NT2/D1 (cell line): ENCODE measurements around the gene ARMC9.

Experiments
- DNase-seq: peaks from one replicate; pipeline ENCODE4 v3.0.0-alpha.2; 2011; ENCODE audit warnings: low read depth, low spot score
- H3K27me3 ChIP-seq: 2 replicates; pipeline ENCODE4 v1.6.0; 2011; ENCODE audit warnings: mild to moderate bottlenecking; ENCODE audit not compliant: insufficient read length, insufficient read depth
- H3K36me3 ChIP-seq: 2 replicates; pipeline ENCODE4 v1.6.1; 2011; ENCODE audit warnings: mild to moderate bottlenecking, low read length, mixed read lengths; ENCODE audit not compliant: insufficient read depth, insufficient read length
- H3K4me1 ChIP-seq: 2 replicates; pipeline ENCODE4 v1.5.1; 2011; ENCODE audit not compliant: insufficient read depth, insufficient read length
- H3K4me3 ChIP-seq: 2 replicates; pipeline ENCODE4 v1.5.1; 2011; ENCODE audit warnings: low read depth; ENCODE audit not compliant: insufficient read length
- H3K9ac ChIP-seq: 2 replicates; pipeline ENCODE4 v1.6.0; 2011; ENCODE audit warnings: low read depth; ENCODE audit not compliant: insufficient read length
- H3K9me3 ChIP-seq: 2 replicates; pipeline ENCODE4 v1.5.1; 2011; ENCODE audit warnings: mild to moderate bottlenecking, low read length; ENCODE audit not compliant: insufficient read depth
- SUZ12 ChIP-seq: IDR thresholded peaks from 2 replicates; pipeline ENCODE4 v1.6.1; 2011; ENCODE audit not compliant: insufficient read length, insufficient read depth; ENCODE audit errors: extremely low read depth
- YY1 ChIP-seq: IDR thresholded peaks from 2 replicates; pipeline ENCODE4 v1.6.1; 2011; ENCODE audit not compliant: insufficient read length, insufficient read depth
- ZNF274 ChIP-seq: IDR thresholded peaks from 2 replicates; pipeline ENCODE4 v1.6.1; 2011; ENCODE audit warnings: mild to moderate bottlenecking, low read depth, low read length

Gene ARMC9

GRCh38 chr2:231336236-231336635 is 137.8 kb downstream of the ARMC9 start:
- Histone ChIP-seq H3K9me3 (no peaks in the 10 kb centered on the region), H3K27me3 (no peaks in the 10 kb centered on the region), H3K9ac (no peak overlapping the region), H3K4me1 (no peaks in the 10 kb centered on the region), H3K36me3 (peaks cover 28% of the 10 kb centered on the region), H3K4me3 (no peak overlapping the region)
- DNase-seq = no peak
- TF ChIP-seq YY1 (no peak), ZNF274 (no peak)

GRCh38 chr2:231336700-231337099 is 138.3 kb downstream of the ARMC9 start:
- H3K9me3 ChIP-seq = no peaks in the 10 kb centered on the region
- no peak overlapping the region for H3K4me3 ChIP-seq
- DNase-seq = no peak
- no peak overlapping the region for H3K9ac ChIP-seq
- peaks cover 24% of the 10 kb centered on the region for H3K36me3 ChIP-seq
- TF ChIP-seq YY1 = no peak
- no peak for TF ChIP-seq ZNF274
- TF ChIP-seq SUZ12 = no peak
- H3K4me1 ChIP-seq = no peaks in the 10 kb centered on the region
- no peaks in the 10 kb centered on the region for H3K27me3 ChIP-seq

- Histone ChIP-seq H3K9ac (no peak overlapping the region), H3K27me3 (no peaks in the 10 kb centered on the region), H3K36me3 (peaks cover 10% of the 10 kb centered on the region), H3K4me1 (peaks cover 5% of the 10 kb centered on the region), H3K9me3 (no peaks in the 10 kb centered on the region), H3K4me3 (no peak overlapping the region)
- TF ChIP-seq ZNF274 = no peak
- no peak for TF ChIP-seq YY1
- TF ChIP-seq SUZ12 = no peak
- no peak for DNase-seq
Observed at GRCh38 chr2:231337807-231338759, 139.7 kb downstream of the ARMC9 start.

GRCh38 chr2:231339316-231339715 is 140.9 kb downstream of the ARMC9 start:
- no peaks in the 10 kb centered on the region for H3K27me3 ChIP-seq
- H3K4me1 ChIP-seq = peaks cover 5% of the 10 kb centered on the region
- H3K4me3 ChIP-seq = no peak overlapping the region
- H3K9me3 ChIP-seq = no peaks in the 10 kb centered on the region
- no peak overlapping the region for H3K9ac ChIP-seq
- DNase-seq = no peak
- peaks cover 4% of the 10 kb centered on the region for H3K36me3 ChIP-seq
- no peak for TF ChIP-seq SUZ12
- TF ChIP-seq ZNF274 = no peak
- TF ChIP-seq YY1 = no peak

GRCh38 chr2:231341100-231341499 is 142.7 kb downstream of the ARMC9 start:
- H3K9ac ChIP-seq = no peak overlapping the region
- no peaks in the 10 kb centered on the region for H3K9me3 ChIP-seq
- H3K4me1 ChIP-seq = peaks cover 5% of the 10 kb centered on the region
- TF ChIP-seq ZNF274 = no peak
- no peak for DNase-seq
- H3K27me3 ChIP-seq = no peaks in the 10 kb centered on the region
- H3K4me3 ChIP-seq = no peak overlapping the region
- H3K36me3 ChIP-seq = peaks cover 3% of the 10 kb centered on the region

- no peaks in the 10 kb centered on the region for H3K9me3 ChIP-seq
- H3K9ac ChIP-seq = no peak overlapping the region
- no peak for DNase-seq
- TF ChIP-seq YY1 = no peak
- H3K36me3 ChIP-seq = peaks cover 5% of the 10 kb centered on the region
- no peak overlapping the region for H3K4me3 ChIP-seq
- peaks cover 5% of the 10 kb centered on the region for H3K4me1 ChIP-seq
- no peaks in the 10 kb centered on the region for H3K27me3 ChIP-seq
Observed at GRCh38 chr2:231342061-231342711, 143.8 kb downstream of the ARMC9 start.

- no peak for DNase-seq
- Histone ChIP-seq H3K4me1 (peaks cover 5% of the 10 kb centered on the region), H3K9me3 (no peaks in the 10 kb centered on the region), H3K27me3 (no peaks in the 10 kb centered on the region), H3K4me3 (no peak overlapping the region), H3K9ac (no peak overlapping the region), H3K36me3 (peaks cover 6% of the 10 kb centered on the region)
- TF ChIP-seq ZNF274 (no peak), YY1 (no peak), SUZ12 (no peak)
Observed at GRCh38 chr2:231343006-231343710, 144.7 kb downstream of the ARMC9 start.
